Thoracic aorta (tissue), 2 donors: Measurements from ENCODE around the gene ELAVL2. TPM values are rescaled to one million over a fixed set of nuclear protein-coding genes. Genes with fewer than 3 reads are reported as not detected.

ENCODE experiments used
- ATAC-seq: fragments of 150-250 bp; one replicate; pipeline ENCODE4 v1.8.0; 2017; ENCODE audit warnings: low read depth; ENCODE audit not compliant: insufficient number of reproducible peaks, low FRiP score
- DNase-seq: peaks from one replicate; pipeline ENCODE4 v3.0.0-alpha.2; 2020; ENCODE audit warnings: low spot score
- H3K27ac ChIP-seq, 2 donors: fragments of 200-600 bp; sonication (generic); 1 replicate in 1 of 2; 2 replicates in 1 of 2; pipeline ENCODE4 v1.5.1; 2016; ENCODE audit warnings: mild to moderate bottlenecking in 2 of 2, moderate library complexity in 2 of 2
- H3K27me3 ChIP-seq: fragments of 200-600 bp; sonication (generic); replicated peaks from 2 replicates; pipeline ENCODE4 v1.6.0; 2016; ENCODE audit warnings: mild to moderate bottlenecking; ENCODE audit not compliant: insufficient read depth
- H3K36me3 ChIP-seq: fragments of 200-600 bp; sonication (generic); one replicate; pipeline ENCODE4 v1.5.1; 2016
- H3K4me1 ChIP-seq, 2 donors: fragments of 200-600 bp; sonication (generic); 1 replicate in 1 of 2; 2 replicates in 1 of 2; pipeline versions ENCODE4 v1.5.1 to v1.6.0; 2016; ENCODE audit warnings: low read depth in 2 of 2, mild to moderate bottlenecking in 1 of 2; ENCODE audit not compliant: control insufficient read depth in 1 of 2
- H3K4me3 ChIP-seq: fragments of 200-600 bp; sonication (generic); 2 replicates; pipeline ENCODE4 v1.5.1; 2016; ENCODE audit warnings: mild to moderate bottlenecking
- H3K9me3 ChIP-seq: fragments of 200-600 bp; sonication (generic); 2 replicates; pipeline ENCODE4 v1.5.1; 2016
- total RNA-seq, 2 donors: library from RNA; depleted of rRNA; stranded (reverse); fragments of >200 nt; gene quantifications; one replicate each; pipeline versions ENCODE4 v1.1.0 to v1.2.3, GENCODE V29; 2016
- TF ChIP-seq, protein P1 (sequence below): fragments of 200-600 bp; sonication (generic); IDR thresholded peaks from one replicate; pipeline ENCODE4 v1.5.1; 2019; ENCODE audit warnings: antibody characterized with exemption

The ELAVL2 gene
- total RNA-seq, 2 donors from 2014 or later = not detected

DNA sequence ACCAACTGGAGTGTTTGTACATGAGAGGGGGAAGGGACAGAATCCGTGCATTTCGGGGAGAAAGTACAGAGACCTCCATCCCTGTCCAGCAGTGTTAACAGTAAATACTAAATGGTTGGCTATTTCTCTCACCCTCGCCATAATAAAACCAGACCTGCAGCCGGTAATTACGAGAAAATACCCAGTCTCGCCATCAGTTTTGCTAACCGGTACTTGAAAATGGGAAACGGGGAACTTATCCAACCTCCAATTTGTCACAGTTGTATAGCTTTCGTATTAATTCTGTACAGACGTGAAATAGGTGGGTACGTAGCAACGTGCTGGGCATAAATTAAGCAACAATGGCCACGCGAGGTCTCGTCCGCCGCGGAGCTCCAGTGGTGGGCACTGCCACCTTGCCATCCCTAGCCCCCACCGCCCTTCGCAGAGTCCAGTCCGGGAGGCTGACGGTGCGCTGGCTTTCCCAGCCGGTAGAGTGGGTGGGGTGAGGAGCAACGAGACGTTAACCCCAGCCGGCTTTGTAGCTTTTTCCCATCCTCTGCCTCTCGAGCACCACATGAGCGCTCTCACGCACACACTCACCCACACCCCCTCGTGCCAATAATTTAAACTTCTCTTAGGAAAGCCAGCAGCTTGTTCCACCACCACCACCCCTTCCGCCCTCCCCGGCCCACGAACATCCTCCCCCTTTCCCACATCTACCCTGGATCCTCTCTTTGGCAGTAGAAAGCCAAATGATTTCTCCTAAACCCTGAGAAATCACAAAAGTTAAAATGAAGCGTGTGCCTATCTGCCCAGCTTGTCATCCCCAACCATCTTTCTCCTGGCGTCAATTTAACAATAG, 1.8 kb downstream of the ELAVL2 start:
- ATAC-seq (no peak), DNase-seq (no peak)
- Histone ChIP-seq H3K9me3 (no peaks in the 10 kb centered on the region), H3K4me1 (peaks cover 7 to 30% of the 10 kb centered on the region in 2 donors), H3K27ac (no peak overlapping the region), H3K4me3 (peak overlapping the region; percentile 67), H3K27me3 (peaks cover 7% of the 10 kb centered on the region), H3K36me3 (no peaks in the 10 kb centered on the region)
- TF ChIP-seq, protein P1, sequence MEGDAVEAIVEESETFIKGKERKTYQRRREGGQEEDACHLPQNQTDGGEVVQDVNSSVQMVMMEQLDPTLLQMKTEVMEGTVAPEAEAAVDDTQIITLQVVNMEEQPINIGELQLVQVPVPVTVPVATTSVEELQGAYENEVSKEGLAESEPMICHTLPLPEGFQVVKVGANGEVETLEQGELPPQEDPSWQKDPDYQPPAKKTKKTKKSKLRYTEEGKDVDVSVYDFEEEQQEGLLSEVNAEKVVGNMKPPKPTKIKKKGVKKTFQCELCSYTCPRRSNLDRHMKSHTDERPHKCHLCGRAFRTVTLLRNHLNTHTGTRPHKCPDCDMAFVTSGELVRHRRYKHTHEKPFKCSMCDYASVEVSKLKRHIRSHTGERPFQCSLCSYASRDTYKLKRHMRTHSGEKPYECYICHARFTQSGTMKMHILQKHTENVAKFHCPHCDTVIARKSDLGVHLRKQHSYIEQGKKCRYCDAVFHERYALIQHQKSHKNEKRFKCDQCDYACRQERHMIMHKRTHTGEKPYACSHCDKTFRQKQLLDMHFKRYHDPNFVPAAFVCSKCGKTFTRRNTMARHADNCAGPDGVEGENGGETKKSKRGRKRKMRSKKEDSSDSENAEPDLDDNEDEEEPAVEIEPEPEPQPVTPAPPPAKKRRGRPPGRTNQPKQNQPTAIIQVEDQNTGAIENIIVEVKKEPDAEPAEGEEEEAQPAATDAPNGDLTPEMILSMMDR = no peak

DNA sequence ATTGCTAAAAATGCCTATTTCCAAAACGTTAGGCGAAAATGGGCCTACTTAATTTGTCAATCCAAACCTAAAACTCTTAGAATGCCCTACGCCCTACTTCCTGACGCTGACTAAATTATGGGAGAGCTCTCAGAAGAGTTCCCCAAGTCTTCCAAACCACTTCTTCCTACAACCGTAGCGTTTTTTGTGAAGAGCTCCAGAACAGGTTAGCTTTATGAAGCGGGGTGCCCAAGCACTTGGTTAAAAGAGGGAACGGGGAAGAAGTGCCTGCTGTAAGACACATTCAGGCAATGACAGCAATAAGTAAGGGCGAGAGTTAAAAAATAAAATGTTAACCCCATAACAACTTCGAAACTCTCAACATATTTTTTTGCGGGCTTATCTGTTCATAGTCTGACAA, 2.8 kb downstream of the ELAVL2 start:
- Histone ChIP-seq H3K27me3 (peaks cover 7% of the 10 kb centered on the region), H3K36me3 (no peaks in the 10 kb centered on the region)

DNA sequence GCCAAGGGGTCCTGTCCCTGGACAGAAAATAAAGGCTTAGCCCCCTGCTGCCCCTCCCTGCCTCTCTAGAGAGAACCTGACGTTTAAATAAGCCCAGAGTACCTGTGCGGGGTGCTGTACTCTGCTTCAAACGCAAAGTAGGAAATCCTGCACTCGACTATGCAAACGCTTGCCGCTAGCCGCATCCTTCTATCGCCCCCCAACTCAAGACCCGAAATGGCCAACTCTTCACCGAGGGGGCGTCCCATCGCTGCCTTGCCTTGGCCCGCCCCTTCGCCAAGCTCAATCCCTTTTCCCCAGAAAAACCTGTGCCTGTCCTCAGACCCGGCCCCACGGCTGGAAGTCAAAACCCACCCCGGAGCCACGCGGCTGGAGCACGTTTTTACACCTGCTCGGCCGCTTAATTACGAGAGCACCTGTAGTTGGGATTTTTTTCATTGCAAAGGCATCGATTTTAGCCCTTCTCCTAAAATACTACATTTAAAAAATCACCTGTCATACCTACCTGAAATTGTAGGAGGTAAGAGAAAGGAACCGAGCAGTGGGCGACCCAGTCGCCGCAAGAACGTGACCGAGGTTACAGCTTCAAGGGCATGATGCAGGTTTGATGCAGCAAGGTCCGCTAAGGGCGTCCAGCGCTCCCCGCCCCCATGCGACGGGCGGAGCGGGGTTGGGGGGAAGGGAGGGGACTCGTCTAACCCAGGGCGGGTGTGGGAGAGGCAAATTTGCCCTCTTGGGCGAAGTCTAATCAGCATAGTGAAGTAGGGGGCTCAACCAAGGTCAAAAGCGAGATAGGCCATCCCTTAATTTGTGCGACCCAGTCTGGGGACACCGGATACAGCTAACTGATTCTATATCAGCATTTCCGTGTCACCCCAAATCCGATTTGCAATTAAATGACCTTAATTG, 3.5 kb downstream of the ELAVL2 start:
- Histone ChIP-seq H3K4me1 (peaks cover 7 to 30% of the 10 kb centered on the region in 2 donors), H3K27ac (no peak overlapping the region), H3K36me3 (no peaks in the 10 kb centered on the region), H3K4me3 (no peak overlapping the region), H3K9me3 (no peaks in the 10 kb centered on the region), H3K27me3 (no peaks in the 10 kb centered on the region)
- TF ChIP-seq, protein P1 = no peak
- no peak for ATAC-seq
- DNase-seq = no peak

More for the DNA sequence above, 2.8 kb downstream of the ELAVL2 start:
- TF ChIP-seq, protein P1 = no peak
- peaks cover 7 to 30% of the 10 kb centered on the region in 2 donors for H3K4me1 ChIP-seq
- no peak for ATAC-seq
- DNase-seq = no peak
- H3K4me3 ChIP-seq = no peak overlapping the region
- no peak overlapping the region for H3K27ac ChIP-seq
- no peaks in the 10 kb centered on the region for H3K9me3 ChIP-seq

DNA sequence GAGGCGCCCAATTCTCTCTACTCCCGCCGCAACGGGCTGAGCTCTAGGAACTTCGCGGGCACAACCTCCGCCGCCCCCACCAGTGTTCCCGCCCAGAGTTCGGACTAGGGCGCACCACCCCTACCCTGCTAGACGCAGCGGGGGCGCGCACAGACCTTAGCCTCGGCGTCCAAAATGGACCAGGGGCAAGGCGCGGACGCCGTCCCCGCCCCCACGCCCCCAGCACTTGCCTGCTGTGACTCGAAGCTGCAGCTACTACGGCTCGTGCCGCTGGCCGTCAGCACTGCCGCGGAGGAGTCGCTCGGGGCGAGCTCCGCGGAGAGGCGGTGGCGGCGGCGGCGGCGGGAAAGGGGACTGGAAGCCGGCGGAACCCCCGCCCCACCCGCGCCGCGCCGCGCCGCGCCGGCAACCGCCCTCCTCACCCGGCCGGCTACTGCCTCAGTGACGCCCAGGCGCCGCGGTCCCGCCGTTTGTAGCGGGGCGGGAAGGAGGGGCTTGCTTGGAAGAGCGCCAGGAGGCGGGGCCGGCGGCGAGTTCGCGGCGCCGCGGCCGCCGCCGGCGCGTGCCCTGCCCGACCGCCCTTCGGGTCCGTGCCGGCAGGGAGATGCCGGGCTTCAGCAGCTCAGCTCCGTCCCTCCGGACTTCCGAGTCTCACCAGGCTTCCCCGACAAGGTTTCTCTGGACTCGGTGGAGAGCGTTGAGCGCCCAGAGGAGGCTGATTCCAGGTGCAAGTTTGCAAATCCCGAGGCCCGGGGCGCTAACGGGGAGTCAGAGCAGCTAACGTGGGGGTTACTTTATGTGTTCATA, 4.5 kb downstream of the ELAVL2 start:
- TF ChIP-seq, protein P1 = no peak
- DNase-seq (no peak), ATAC-seq (no peak)
- Histone ChIP-seq H3K36me3 (no peaks in the 10 kb centered on the region), H3K4me1 (peaks cover 7 to 30% of the 10 kb centered on the region in 2 donors), H3K27me3 (no peaks in the 10 kb centered on the region), H3K9me3 (no peaks in the 10 kb centered on the region), H3K4me3 (peak overlapping the region; percentile 65), H3K27ac (no peak overlapping the region)
